ENCODE results near the gene APP. TPM values are rescaled to one million over a fixed set of nuclear protein-coding genes. Genes with fewer than 3 reads are reported as not detected.

Gene APP
- total and polyA plus RNA-seq, 10 of the 15 experiments (the other 5 are each of a cell fraction or from before 2014, with no cell fraction given), result 8.8 to 94.9 (median 51.0) TPM

DNA sequence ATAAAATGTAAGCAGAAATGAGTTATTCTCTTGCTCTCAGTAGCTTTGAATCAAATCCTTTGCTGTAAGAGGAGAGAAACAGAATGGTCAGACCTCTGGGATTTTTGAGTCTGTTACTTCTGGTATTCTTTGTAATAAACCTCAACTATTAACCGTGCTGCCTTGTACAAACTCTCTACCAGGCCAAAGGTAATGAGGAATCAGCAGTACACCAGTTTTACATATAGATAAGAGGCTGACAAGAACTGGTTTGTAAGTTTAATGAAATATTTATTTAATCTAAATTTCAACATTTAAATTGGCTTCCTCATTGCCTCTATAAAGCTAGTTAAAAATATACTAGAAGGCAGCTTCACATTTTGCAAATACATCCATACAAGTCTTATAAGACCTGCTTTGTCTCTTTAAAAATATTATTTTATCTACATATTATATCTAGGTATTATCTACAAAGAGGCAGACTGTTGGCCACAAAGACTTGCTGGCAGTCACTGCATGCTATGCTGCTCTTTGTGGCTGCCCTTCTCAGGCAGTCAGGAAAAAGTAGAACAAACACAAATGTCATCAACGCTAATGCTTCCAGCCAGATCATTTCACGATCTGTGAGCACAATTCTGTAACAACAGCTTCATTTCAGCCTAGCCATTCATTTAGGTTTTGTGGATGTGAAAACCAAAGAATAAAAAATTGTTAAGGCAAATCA, 262.8 kb downstream of the APP start (continued):
- TF ChIP-seq, protein P1, sequence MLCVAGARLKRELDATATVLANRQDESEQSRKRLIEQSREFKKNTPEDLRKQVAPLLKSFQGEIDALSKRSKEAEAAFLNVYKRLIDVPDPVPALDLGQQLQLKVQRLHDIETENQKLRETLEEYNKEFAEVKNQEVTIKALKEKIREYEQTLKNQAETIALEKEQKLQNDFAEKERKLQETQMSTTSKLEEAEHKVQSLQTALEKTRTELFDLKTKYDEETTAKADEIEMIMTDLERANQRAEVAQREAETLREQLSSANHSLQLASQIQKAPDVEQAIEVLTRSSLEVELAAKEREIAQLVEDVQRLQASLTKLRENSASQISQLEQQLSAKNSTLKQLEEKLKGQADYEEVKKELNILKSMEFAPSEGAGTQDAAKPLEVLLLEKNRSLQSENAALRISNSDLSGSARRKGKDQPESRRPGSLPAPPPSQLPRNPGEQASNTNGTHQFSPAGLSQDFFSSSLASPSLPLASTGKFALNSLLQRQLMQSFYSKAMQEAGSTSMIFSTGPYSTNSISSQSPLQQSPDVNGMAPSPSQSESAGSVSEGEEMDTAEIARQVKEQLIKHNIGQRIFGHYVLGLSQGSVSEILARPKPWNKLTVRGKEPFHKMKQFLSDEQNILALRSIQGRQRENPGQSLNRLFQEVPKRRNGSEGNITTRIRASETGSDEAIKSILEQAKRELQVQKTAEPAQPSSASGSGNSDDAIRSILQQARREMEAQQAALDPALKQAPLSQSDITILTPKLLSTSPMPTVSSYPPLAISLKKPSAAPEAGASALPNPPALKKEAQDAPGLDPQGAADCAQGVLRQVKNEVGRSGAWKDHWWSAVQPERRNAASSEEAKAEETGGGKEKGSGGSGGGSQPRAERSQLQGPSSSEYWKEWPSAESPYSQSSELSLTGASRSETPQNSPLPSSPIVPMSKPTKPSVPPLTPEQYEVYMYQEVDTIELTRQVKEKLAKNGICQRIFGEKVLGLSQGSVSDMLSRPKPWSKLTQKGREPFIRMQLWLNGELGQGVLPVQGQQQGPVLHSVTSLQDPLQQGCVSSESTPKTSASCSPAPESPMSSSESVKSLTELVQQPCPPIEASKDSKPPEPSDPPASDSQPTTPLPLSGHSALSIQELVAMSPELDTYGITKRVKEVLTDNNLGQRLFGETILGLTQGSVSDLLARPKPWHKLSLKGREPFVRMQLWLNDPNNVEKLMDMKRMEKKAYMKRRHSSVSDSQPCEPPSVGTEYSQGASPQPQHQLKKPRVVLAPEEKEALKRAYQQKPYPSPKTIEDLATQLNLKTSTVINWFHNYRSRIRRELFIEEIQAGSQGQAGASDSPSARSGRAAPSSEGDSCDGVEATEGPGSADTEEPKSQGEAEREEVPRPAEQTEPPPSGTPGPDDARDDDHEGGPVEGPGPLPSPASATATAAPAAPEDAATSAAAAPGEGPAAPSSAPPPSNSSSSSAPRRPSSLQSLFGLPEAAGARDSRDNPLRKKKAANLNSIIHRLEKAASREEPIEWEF (IDR thresholded peaks at IDR 0.05; ENCODE audit: insufficient replicate concordance, low read depth, low read length), result no peak
- TF ChIP-seq MTA3 (IDR thresholded peaks at IDR 0.05; ENCODE audit: borderline replicate concordance, low read length) (no peak), SUZ12 (IDR thresholded peaks at IDR 0.05; ENCODE audit: unreplicated experiment) (no peak)

DNA sequence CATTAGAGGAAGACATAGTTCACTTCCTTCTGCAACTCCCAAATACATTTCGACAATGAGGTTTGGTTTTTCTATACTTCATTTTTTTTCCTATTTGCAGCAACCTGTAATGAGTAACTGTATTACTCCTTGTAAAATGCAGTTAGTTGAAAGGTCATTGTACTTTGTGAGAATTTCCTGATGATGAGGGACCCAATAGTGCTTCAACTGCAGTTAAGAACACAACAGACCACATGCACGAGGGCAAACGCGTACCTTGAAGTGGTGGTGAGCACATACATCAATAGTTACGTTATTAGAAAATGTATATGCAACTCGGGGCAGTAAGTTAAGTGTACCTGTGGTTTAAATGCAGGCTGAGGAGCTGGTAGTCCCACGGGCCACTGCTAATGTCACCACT, 264.0 kb downstream of the APP start:
- BruUV-seq (replicated peaks), result no TSS peak

More for the DNA sequence above, 264.0 kb downstream of the APP start:
- Histone ChIP-seq H3K36me3 (ENCODE audit: control insufficient read depth in 2 of 2, insufficient read depth in 2 of 2, low read length in 1 of 2) (no peaks in the 10 kb centered on the region; a peak in 1 of 4 replicates), H3K4me2 (ENCODE audit: control insufficient read depth, insufficient read depth) (no peak overlapping the region), H3K27ac (ENCODE audit: control insufficient read depth, insufficient read depth) (no peak overlapping the region), H3K9me3 (replicated peaks; ENCODE audit: control insufficient read depth, insufficient read depth, low read length) (no peaks in the 10 kb centered on the region), H3K79me2 (ENCODE audit: control insufficient read depth, insufficient read depth, low read length) (no peaks in the 10 kb centered on the region), H3K9ac (ENCODE audit: control insufficient read depth, insufficient read depth, low read length) (no peak overlapping the region), H3K27me3 (replicated peaks in 1 of 2; ENCODE audit: control insufficient read depth in 2 of 2, insufficient read depth in 2 of 2, low read length in 1 of 2) (no peaks in the 10 kb centered on the region), H3K4me1 (ENCODE audit: control insufficient read depth, insufficient read depth, low read length) (peaks cover 6% of the 10 kb centered on the region), H2AFZ (ENCODE audit: control insufficient read depth, low read depth, low read length) (no peak overlapping the region), H4K20me1 (ENCODE audit: control insufficient read depth, insufficient read depth) (no peaks in the 10 kb centered on the region), H3K4me3 (no peak overlapping the region)
- POLR2A ChIA-PET, result interaction anchor here (0.5 kb wide), 1 partner anchor 79 kb away, joined by 3 read pairs; no protein-coding TSS in a partner anchor
- RAD21 ChIA-PET (ENCODE audit: unreplicated experiment), result no interaction called here
- in situ Hi-C loops (cut with MboI), result no loop called here
- WGBS (ENCODE audit: insufficient coverage, insufficient replicate concordance, low lambda C conversion rate, missing lambda C conversion rate), result 18% methylated on average over 7 of the region's 7 CpGs
- CTCF ChIA-PET, result no interaction called here
- DNase-seq (ENCODE audit: low read depth, low spot score) (no peak), FAIRE-seq (no peak), ATAC-seq (no peak)
- intact Hi-C loops (cut with micrococcal nuclease; ENCODE audit: unreplicated experiment), result no loop called here
- no peak for TF ChIP-seq NR2C2 (IDR thresholded peaks at IDR 0.05; ENCODE audit: borderline replicate concordance, control insufficient read depth, insufficient read length, low read depth)
- TF ChIP-seq STAT1 (conservative IDR thresholded peaks at IDR 0.05), result no peak
- no peak for TF ChIP-seq TCF12 (IDR thresholded peaks at IDR 0.05; ENCODE audit: low read depth, low read length)
- TF ChIP-seq ZBED1 (IDR thresholded peaks at IDR 0.05; ENCODE audit: borderline replicate concordance), result no peak
- no peak for TF ChIP-seq SIX5 (IDR thresholded peaks at IDR 0.05; ENCODE audit: low read depth, low read length, severe bottlenecking)
- TF ChIP-seq TCF3 (IDR thresholded peaks at IDR 0.05; ENCODE audit: borderline replicate concordance, insufficient read depth, low read depth, low read length), result no peak
- TF ChIP-seq RAD21 (IDR thresholded peaks at IDR 0.05; ENCODE audit: insufficient read depth, low read depth, low read length), result no peak
- SMC1A ChIA-PET (ENCODE audit: uncharacterized antibody, unreplicated experiment), result interaction anchor here (0.6 kb wide), 1 partner anchor 1195 kb away, joined by 3 read pairs; no protein-coding TSS in a partner anchor

Data from GM12878 (cell line).